K562 (cell line): ENCODE data around the gene SPATA13. TPM values are rescaled to one million over a fixed set of nuclear protein-coding genes. Genes with fewer than 3 reads are reported as not detected.

Source experiments
- ATAC-seq: fragments of 200-7000 bp; cut with Tn5 transposase; 3 replicates; pipeline ENCODE4 v1.9.1; 2020; ENCODE audit warnings: moderate library complexity
- BruUV-seq: library from RNA; stranded (reverse); fragments of 400-500 nt; replicated peaks from 2 replicates; lab custom pipeline; 2021; lab: Mats Ljungman, UMichigan
- CTCF ChIA-PET: fragments of 300-600 bp; formaldehyde crosslinking; extraction: SDS; loops from one replicate; lab custom pipeline; 2021; ENCODE audit warnings: low intra/inter-chr PET ratio; lab: Yijun Ruan, JAX
- POLR2A ChIA-PET: fragments of 300-600, 350-650 bp; sonication (Branson Sonifier 250); formaldehyde crosslinking; extraction: SDS; loops from one replicate; lab custom pipeline; 2021; ENCODE audit warnings: antibody characterized with exemption, inconsistent platforms; lab: Yijun Ruan, JAX
- DNase-seq, 4 experiments: peaks; one replicate each; pipeline versions ENCODE4 v3.0.0 to v3.0.0-alpha.2; 2011 to 2018; ENCODE audit warnings: low spot score in 3 of 4, mixed read lengths in 3 of 4; ENCODE audit errors: extremely low read depth in 1 of 4
- FAIRE-seq: peaks from 2 replicates; lab custom pipeline; 2011; peaks lifted over from hg19 to GRCh38; lab: Jason Lieb, UNC
- H2AFZ ChIP-seq: 2 replicates; pipeline ENCODE4 v1.6.0; 2011; ENCODE audit warnings: low read depth, low read length, control low read depth, inconsistent platforms
- H3K27ac ChIP-seq: fragments of 200-600 bp; 3 replicates; pipeline ENCODE4 v1.8.0; 2011; ENCODE audit warnings: low read depth, mild to moderate bottlenecking, control low read depth, inconsistent platforms, low read length, moderate library complexity, mixed read lengths; ENCODE audit errors: extremely low read depth
- H3K27me3 ChIP-seq, 2 experiments: fragments of 300-600 bp in 1 of 2; 2 replicates in 1 of 2; 3 replicates in 1 of 2; pipeline versions ENCODE4 v1.6.0 to v1.8.0; 2011; ENCODE audit warnings: inconsistent platforms in 2 of 2, low read length in 2 of 2, mild to moderate bottlenecking in 1 of 2, mixed read lengths in 1 of 2, moderate library complexity in 1 of 2; ENCODE audit not compliant: control insufficient read depth in 2 of 2, insufficient read depth in 2 of 2
- H3K36me3 ChIP-seq: fragments of 300-600 bp; 3 replicates; pipeline ENCODE4 v1.8.0; 2011; ENCODE audit warnings: mild to moderate bottlenecking, low read length, inconsistent platforms; ENCODE audit not compliant: control insufficient read depth, insufficient read depth
- H3K4me1 ChIP-seq, 2 experiments: fragments of 200-600 bp in 1 of 2; replicated peaks in 1 of 2; 2 replicates in 1 of 2; 3 replicates in 1 of 2; pipeline versions ENCODE4 v1.5.1 to v1.8.0; 2011; ENCODE audit warnings: inconsistent platforms in 2 of 2, low read length in 2 of 2, mild to moderate bottlenecking in 1 of 2, mixed read lengths in 1 of 2, moderate library complexity in 1 of 2; ENCODE audit not compliant: control insufficient read depth in 2 of 2, insufficient read depth in 2 of 2
- H3K4me2 ChIP-seq: 2 replicates; pipeline ENCODE4 v1.6.1; 2011; ENCODE audit warnings: low read length, control low read depth, inconsistent platforms, mixed read lengths; ENCODE audit not compliant: insufficient read depth
- H3K4me3 ChIP-seq: fragments of 200-600 bp; sonication (generic), shearing (Covaris generic); 2 replicates; pipeline ENCODE4 v1.5.1; 2016; ENCODE audit warnings: control low read depth, inconsistent platforms
- H3K79me2 ChIP-seq: fragments of 200-600 bp; 3 replicates; pipeline ENCODE4 v1.8.0; 2011; ENCODE audit warnings: low read length, inconsistent platforms; ENCODE audit not compliant: control insufficient read depth, insufficient read depth
- H3K9ac ChIP-seq, 2 experiments: 2 replicates each; pipeline versions ENCODE4 v1.6.0 to v1.6.1; 2011; ENCODE audit warnings: low read depth in 2 of 2, low read length in 2 of 2, control low read depth in 1 of 2, inconsistent platforms in 1 of 2, mild to moderate bottlenecking in 1 of 2, mixed read lengths in 1 of 2; ENCODE audit not compliant: insufficient read depth in 1 of 2
- H3K9me1 ChIP-seq: one replicate; pipeline ENCODE4 v1.6.0; 2011; ENCODE audit warnings: inconsistent platforms, mild to moderate bottlenecking, low read length, moderate library complexity; ENCODE audit not compliant: control insufficient read depth, insufficient read depth
- H3K9me3 ChIP-seq: replicated peaks from 2 replicates; pipeline ENCODE4 v1.5.1; 2011; ENCODE audit warnings: low read depth, low read length, inconsistent platforms; ENCODE audit not compliant: control insufficient read depth, insufficient read depth
- H4K20me1 ChIP-seq: replicated peaks from 2 replicates; pipeline ENCODE4 v1.6.1; 2011; ENCODE audit warnings: low read length, inconsistent platforms, mixed read lengths; ENCODE audit not compliant: control insufficient read depth, insufficient read depth
- FOXM1 ChIP-seq, 2 experiments: fragments of 450-650 bp in 1 of 2; sonication (generic) in 1 of 2; formaldehyde crosslinking in 1 of 2; IDR thresholded peaks; 2 replicates each; pipeline versions ENCODE4 v1.6.1 to v1.9.0; 2017 to 2022; ENCODE audit warnings: low read depth in 2 of 2, mild to moderate bottlenecking in 2 of 2, missing genetic modification reagents in 1 of 2, moderate library complexity in 1 of 2
- HEY1 ChIP-seq: fragments of 250-450 bp; sonication (Bioruptor Pico); IDR thresholded peaks from 2 replicates; pipeline ENCODE4 v1.5.0; 2020; ENCODE audit warnings: mild to moderate bottlenecking, moderate library complexity, borderline replicate concordance
- ZNF263 ChIP-seq: sonication (generic); formaldehyde crosslinking; IDR thresholded peaks from 2 replicates; pipeline ENCODE4 v1.8.0; 2022; ENCODE audit warnings: mild to moderate bottlenecking, missing genetic modification reagents, borderline replicate concordance
- WGBS: fragments of 100-300 bp; shearing (Covaris generic); methylation state at CpG from one replicate; pipeline ENCODE4 v1.1.6; 2016; ENCODE audit warnings: low coverage, mixed read lengths; ENCODE audit not compliant: insufficient coverage; ENCODE audit errors: missing lambda C conversion rate; 5-methylcytosine and 5-hydroxymethylcytosine counted together
- in situ Hi-C: fragments of 300-500 bp; cut with MboI; formaldehyde crosslinking; loops from 4 replicates; pipeline ENCODE4 v1.15.0; 2018; ENCODE audit warnings: inconsistent platforms, mixed read lengths
- intact Hi-C: fragments of 100-400 bp; cut with micrococcal nuclease; formaldehyde crosslinking; loops from 2 replicates; pipeline ENCODE4 v1.14.2; 2022
- polyA plus RNA-seq, 8 experiments: library from polyadenylated mRNA; depleted of rRNA in 4 of 8; stranded (reverse) in 5 of 8; unstranded in 3 of 8; fragments of >200 nt; fragmentation: Nextera tagmentation in 2 of 8; fragmentation: Illumina TruSeq in 1 of 8; extraction: Ambion mirVana in 2 of 8; extraction: Trizol in 1 of 8; gene quantifications; 2 replicates each; pipeline versions ENCODE4 v1.2.1 to v1.2.3, GENCODE V29; 2011 to 2014; ENCODE audit warnings: inconsistent platforms in 1 of 8, missing spikeins in 1 of 8
- total RNA-seq, 7 experiments: library from RNA; depleted of rRNA in 6 of 7; stranded (reverse); fragments of >200 nt in 6 of 7; fragmentation: Illumina TruSeq in 2 of 7; extraction: Trizol in 2 of 7; gene quantifications; 2 replicates each; pipeline versions ENCODE4 v1.2.1 to v1.2.3, GENCODE V29; 2011 to 2021; ENCODE audit warnings: low replicate concordance in 1 of 7
- TF ChIP-seq, protein P1 (sequence below): sonication (generic); IDR thresholded peaks from 2 replicates; pipeline ENCODE4 v1.6.1; 2016

SPATA13 gene
- total and polyA plus RNA-seq, 9 of the 15 experiments (the other 6 are each of a cell fraction or from before 2014, with no cell fraction given) = 0.08 to 0.99 (median 0.21) TPM; not detected in 2

DNA sequence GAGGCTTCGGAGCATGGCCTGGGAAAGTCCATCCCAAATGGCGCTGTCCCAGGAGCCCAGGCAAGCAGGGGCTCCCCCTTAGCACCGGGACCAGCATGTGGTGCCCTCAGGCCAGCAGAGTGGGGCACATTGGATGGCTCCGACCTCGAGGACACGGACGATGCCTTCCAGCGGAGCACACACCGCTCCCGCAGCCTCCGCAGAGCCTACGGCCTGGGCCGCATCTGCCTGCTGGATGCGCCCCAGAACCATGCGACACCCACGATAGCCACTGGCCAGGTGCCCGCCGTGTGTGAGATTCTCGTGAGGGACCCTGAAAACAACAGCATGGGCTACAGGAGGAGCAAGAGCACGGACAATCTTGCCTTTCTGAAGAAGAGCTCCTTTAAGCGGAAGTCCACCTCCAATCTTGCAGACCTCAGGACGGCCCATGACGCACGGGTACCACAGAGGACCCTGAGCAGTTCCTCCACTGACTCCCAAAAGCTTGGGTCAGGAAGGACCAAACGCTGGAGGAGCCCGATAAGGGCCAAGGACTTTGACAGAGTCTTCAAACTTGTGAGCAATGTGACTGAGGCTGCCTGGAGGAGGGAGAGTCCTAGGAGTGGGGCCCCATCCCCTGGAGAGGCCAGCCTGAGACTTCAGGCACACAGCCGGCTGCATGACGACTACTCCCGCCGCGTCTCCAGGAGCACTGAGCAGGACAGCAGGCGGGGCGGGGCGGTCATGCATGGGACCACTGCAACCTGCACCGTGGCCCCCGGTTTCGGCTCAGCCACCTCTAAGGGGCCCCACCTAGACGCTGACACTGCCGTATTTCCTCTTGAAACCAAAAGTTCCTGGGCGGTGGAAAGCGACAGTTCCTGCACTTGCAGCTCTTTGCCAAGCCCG is 63.1 kb downstream of the SPATA13 start:
- ChIA-PET POLR2A (no interaction called here), CTCF (no interaction called here)
- Histone ChIP-seq H3K4me3 (no peak overlapping the region), H3K27ac (no peak overlapping the region), H3K4me1 (peaks cover 0 to 3% of the 10 kb centered on the region in 2 experiments; a peak in 1 of 5 replicates), H4K20me1 (no peaks in the 10 kb centered on the region; the same call in 1 of the 2 replicates), H3K9me3 (no peaks in the 10 kb centered on the region), H2AFZ (no peak overlapping the region), H3K9ac (no peak overlapping the region), H3K4me2 (no peak overlapping the region), H3K27me3 (peaks cover 0 to 26% of the 10 kb centered on the region in 2 experiments; a peak in 1 of 5 replicates), H3K9me1 (no peaks in the 10 kb centered on the region), H3K36me3 (no peaks in the 10 kb centered on the region), H3K79me2 (no peaks in the 10 kb centered on the region)
- WGBS = 2% methylated on average over 29 of the region's 42 CpGs
- DNase-seq (no peak), ATAC-seq (no peak), FAIRE-seq (no peak)
- intact Hi-C loops = no loop called here
- BruUV-seq = no TSS peak
- TF ChIP-seq HEY1 (CRISPR knock-in tag) (no peak), ZNF263 (CRISPR knock-in tag) (peak; percentile 28; the same call in 1 of the 2 replicates), FOXM1 (IDR thresholded peaks at IDR 0.05; ENCODE audit: low read depth) (no peak), FOXM1 (CRISPR knock-in tag; IDR thresholded peaks at IDR 0.05; ENCODE audit: low read depth) (no peak)
- TF ChIP-seq, protein P1, sequence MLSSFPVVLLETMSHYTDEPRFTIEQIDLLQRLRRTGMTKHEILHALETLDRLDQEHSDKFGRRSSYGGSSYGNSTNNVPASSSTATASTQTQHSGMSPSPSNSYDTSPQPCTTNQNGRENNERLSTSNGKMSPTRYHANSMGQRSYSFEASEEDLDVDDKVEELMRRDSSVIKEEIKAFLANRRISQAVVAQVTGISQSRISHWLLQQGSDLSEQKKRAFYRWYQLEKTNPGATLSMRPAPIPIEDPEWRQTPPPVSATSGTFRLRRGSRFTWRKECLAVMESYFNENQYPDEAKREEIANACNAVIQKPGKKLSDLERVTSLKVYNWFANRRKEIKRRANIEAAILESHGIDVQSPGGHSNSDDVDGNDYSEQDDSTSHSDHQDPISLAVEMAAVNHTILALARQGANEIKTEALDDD = no peak
- in situ Hi-C loops = loop anchor here (25.0 kb wide), 1 partner anchor 311 kb away; no protein-coding TSS in a partner anchor
